Hippocampal formation (tissue), 2 donors: ENCODE measurements around the gene IL16.
A peak's percentile ranks its signal among the peaks of the same experiment; 100 is the strongest.

ENCODE experiments used
- DNase-seq, 2 donors: peaks; one replicate each; lab custom pipeline; 2025; lab: John Stamatoyannopoulos, UW

IL16 gene

DNA sequence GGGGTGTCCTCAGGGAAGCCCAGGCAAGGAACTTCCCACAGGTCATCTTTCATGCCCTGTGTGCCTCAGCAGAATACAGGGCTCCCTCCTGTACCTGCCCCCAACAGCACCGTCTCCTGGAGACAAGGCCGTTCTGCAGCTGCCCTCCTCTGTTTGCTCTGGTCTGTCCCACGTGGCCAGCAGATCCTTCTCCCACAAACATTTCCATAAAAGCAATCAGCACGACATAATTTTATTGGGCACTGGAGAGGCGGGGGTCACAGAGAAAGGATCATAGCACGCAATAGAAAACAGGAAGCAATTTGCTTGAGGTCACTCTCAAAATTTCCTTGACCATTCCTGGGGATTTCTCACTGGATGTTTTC lies 97.8 kb downstream of the IL16 start:
- DNase-seq = no peak

DNA sequence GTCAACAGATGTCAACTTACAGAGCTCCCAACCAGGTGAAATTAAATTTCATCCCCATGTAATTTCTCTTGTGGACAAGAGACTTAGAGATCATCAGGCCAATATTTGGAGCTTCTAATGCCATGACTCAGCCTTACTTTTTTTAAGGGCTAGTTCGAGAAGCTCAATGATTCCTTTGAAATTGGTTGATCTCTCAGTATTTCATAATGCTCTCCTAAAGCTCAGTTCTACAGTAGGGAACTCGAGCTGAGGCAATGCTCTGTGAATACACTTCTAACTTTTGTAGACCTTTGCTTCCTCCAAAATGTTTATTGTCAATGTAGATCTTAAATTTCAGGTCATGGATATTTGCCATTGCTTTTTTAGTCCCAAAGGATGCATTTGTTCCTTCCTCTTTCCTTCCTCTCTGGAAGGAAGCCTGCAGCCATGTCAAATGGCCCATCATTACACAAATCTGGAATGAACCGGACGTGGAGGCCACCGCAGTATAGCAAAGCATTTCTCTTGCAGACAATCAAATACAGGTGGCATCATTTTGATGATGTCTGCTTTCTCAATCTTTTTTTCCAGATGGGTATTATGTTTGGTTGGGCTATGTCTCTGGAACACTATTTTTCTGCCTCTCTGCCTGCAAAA lies 98.9 kb downstream of the IL16 start:
- DNase-seq = no peak

DNA sequence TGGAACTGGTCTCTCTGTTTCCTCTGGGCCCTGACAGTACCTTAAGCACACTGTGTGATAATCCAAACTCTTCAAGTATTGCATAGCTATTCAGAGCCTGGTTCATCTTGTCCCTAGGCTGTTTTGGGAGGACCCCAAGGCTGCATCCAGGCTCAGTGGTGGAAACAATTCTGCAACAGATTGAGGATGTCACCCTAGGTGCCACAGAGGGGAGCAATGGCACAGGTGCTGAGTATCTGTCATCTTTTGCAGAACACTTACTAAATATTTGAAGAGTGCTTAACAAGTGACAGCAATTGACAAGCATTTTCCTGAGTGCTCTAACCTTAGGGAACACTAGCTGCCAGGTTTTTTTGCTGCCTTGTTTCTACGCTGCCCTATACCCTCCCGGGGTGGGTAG lies 99.5 kb downstream of the IL16 start:
- no peak for DNase-seq

GRCh38 chr15:81296673-81297072 lies 100.0 kb downstream of the IL16 start:
- DNase-seq = no peak

- no peak for DNase-seq
These were observed 100.5 kb downstream of the IL16 start for GRCh38 chr15:81297147-81297572.

DNA sequence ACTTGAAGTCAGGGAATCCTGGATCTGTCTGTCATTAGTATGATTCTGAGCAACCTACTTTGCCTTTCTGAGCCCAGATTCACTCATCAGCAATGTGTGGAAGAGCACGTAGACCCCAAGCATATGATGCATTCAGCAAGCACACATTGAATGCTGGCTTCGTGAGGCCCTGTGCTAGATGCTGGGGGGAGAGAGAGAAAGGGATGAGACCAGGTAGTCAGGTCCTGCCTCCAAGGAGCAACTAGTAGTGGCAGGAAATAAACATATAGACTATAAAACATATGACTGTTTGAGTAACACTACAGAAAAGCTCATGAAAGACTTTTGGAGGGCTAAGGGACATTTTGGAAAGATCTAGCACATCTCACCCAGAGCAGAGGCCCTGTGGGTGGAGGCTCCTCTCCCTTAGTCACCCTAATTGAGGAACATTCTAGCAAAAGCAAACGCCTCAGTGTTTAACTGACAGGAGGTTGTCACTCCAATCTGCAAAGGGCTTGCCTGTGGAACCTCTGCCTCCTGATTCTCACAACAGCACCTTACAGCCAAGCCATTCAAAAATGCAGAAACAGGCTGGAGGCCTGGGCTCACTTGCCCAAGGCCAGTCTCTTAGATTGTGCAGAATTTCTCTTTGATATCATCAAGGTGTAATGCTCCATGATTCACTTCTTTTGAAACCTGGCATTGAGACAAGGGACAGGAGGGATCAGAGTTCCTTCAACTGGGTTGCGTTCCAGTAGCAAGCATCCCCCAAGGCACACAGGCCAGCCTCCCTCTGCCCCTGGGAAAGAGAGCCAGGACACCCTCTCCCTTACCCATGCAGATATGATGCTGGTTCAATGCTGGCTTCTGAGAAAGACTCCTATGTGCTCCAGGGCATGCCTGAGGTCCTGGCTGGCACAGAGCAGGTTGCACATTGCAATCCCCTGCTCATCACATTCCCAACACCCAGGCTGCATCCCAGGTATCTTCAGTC lies 101.2 kb downstream of the IL16 start:
- DNase-seq = no peak

DNA sequence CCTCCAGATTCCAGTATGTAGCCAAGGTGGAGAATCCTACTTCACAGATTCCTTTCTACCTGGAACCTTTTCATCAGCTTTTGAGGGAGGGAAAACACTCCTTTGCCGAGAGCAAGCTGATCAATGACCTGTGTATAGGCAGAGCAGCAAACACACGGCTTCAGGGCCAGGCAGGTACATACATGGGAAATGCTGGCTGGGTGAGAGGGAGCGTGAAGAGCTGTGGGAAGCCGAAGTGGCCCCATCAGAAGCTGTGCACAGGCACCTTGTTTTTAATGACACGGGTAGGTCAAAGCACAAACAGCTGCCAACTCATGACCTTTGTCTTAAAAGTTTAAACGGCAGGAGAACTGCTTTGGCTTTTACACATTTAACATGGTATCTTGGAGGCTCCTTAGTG lies 101.9 kb downstream of the IL16 start:
- no peak for DNase-seq

- no peak for DNase-seq
These were observed 102.5 kb downstream of the IL16 start for GRCh38 chr15:81299156-81299555.

- DNase-seq = no peak
These were observed 103.1 kb downstream of the IL16 start for GRCh38 chr15:81299630-81300273.

- DNase-seq = no peak
These were observed 104.7 kb downstream of the IL16 start for GRCh38 chr15:81301385-81301784.

GRCh38 chr15:81301815-81302399 lies 105.2 kb downstream of the IL16 start:
- no peak for DNase-seq

DNA sequence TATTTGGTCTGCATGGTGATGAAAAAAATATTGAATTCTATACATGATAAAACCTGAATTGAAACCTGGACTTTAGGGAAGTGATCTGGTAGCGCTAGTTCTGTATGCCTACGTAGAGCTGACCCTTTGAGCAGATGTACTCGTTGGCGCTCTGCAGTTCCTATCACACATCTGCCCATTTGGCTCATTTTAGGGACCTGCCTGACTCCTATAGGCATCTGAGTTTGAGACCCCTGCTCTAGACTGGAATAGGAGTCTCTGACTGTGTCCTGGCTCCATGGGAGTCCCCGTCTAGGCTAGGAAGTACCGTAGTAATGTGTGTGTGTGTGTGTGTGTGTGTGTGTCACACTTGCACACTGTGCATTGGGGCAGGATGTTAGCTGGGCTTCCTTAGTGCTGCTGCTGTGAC lies 106.0 kb downstream of the IL16 start:
- no peak for DNase-seq

GRCh38 chr15:81303244-81304225 lies 106.9 kb downstream of the IL16 start:
- DNase-seq = no peak

DNA sequence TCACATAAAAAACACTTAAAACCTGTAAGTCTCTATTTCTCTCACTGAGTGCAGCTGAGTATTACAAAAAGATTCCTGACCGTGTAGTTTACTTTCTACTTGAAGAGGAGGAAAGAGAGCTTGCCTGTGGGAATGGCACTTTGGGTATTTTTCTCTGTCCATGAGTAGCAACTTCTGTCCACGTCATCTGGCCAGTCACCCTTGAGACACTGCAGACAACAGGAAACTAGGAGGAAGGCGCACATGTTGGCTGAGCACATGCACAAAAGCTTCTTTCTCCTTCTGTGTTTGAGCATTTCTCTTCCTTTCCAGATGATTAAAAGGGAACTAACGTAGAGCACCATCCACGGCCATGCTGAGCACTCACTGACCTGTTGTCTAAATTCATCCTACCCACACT lies 107.5 kb downstream of the IL16 start:
- peak; percentile 12 to 28 for DNase-seq

DNA sequence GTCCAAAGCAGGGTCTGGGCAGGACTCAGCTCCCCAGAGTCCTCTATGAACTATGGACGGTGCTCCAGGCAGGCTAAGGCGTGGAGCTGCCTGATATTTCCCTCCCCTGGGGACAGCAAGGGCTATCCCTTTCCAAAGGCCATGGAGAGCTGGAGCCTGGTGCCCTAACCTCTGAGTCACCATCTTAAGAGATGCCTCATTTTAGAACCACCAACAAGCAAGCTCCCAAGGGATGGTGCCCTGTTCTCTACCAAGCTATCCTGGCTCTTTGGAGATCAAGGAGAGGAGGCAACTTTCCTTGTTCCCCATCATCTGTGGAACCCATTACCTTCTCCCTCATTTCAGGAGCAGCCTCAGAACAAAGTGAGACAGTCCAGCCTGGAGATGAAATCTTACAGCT lies 111.6 kb downstream of the IL16 start:
- DNase-seq = no peak

- DNase-seq = no peak
These were observed 113.2 kb downstream of the IL16 start for GRCh38 chr15:81309647-81310450.

DNA sequence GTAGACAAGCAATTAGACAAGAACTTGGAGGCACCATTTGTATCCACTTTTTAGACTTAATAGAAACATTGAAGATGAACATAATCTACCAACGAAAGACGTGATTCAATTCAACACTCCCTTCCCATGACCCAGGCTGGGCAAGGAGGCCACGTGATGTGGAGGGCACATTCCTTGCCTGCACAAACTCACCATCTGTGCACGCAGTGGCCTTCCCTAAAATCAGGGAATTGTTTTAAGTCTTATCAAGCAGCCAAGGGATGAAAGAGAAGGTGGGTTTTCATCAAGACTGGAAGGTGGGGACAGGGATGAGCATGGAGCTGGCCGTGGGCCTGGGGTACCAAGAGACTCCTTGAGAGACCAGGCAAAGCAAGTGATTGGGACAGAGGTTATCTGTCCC lies 113.8 kb downstream of the IL16 start:
- DNase-seq = no peak

GRCh38 chr15:81311752-81312464 lies 115.2 kb downstream of the IL16 start:
- peak in 1 of 2 donors; percentile 20 for DNase-seq

- DNase-seq = no peak
These were observed 116.3 kb downstream of the IL16 start for GRCh38 chr15:81312790-81313543.
